Pancreas (tissue), 10 donors: ENCODE results near the gene PLSCR3. TPM values are rescaled to one million over a fixed set of nuclear protein-coding genes. Genes with fewer than 3 reads are reported as not detected.

Source experiments
- ATAC-seq, 4 donors: fragments of 200-7000 bp; cut with Tn5 transposase; one replicate each; pipeline versions ENCODE4 v1.8.0 to v1.9.1; 2020; ENCODE audit warnings: mild to moderate bottlenecking in 4 of 4, moderate library complexity in 4 of 4
- DNase-seq, 6 donors: peaks; one replicate each; pipeline ENCODE4 v3.0.0-alpha.2; 2020
- FAIRE-seq: peaks from 2 replicates; lab custom pipeline; 2012; peaks lifted over from hg19 to GRCh38; lab: Jason Lieb, UNC
- H3K27ac ChIP-seq, 4 donors: fragments of 200-600 bp; sonication (generic); 1 replicate in 3 of 4; 2 replicates in 1 of 4; pipeline versions ENCODE4 v1.5.0 to v1.8.0; 2020
- H3K27me3 ChIP-seq, 4 donors: fragments of 200-600 bp; one replicate each; pipeline ENCODE4 v1.8.0; 2021
- H3K36me3 ChIP-seq, 3 donors: fragments of 200-600 bp; sonication (generic) in 1 of 3; one replicate each; pipeline versions ENCODE4 v1.5.0 to v1.8.0; 2020 to 2021
- H3K4me1 ChIP-seq, 3 donors: fragments of 200-600 bp; one replicate each; pipeline ENCODE4 v1.8.0; 2021
- H3K4me3 ChIP-seq, 4 donors: fragments of 200-600 bp; sonication (generic) in 2 of 4; one replicate each; pipeline versions ENCODE4 v1.5.0 to v1.8.0; 2020 to 2021
- H3K9me3 ChIP-seq, 4 donors: fragments of 200-600 bp; one replicate each; pipeline ENCODE4 v1.8.0; 2021
- CTCF ChIP-seq, 4 donors: fragments of 200-600 bp; sonication (generic) in 3 of 4; IDR thresholded peaks; one replicate each; pipeline versions ENCODE4 v1.5.0 to v1.8.0; 2021; ENCODE audit warnings: antibody characterized with exemption in 4 of 4
- whole genome bisulfite sequencing, 2 donors: extraction: QIAGEN DNeasy Blood & Tissue Kit; methylation state at CpG; one replicate each; pipeline ENCODE4 v1.1.7; 2013; 5-methylcytosine and 5-hydroxymethylcytosine counted together
- intact Hi-C, 3 donors: fragments of 100-400 bp; cut with DNase I; formaldehyde crosslinking; loops; one replicate each; pipeline versions ENCODE4 v1.11.1 to v1.14.2; 2022
- polyA plus RNA-seq, 2 donors: library from polyadenylated mRNA; stranded (reverse); fragments of 200-250 nt; gene quantifications; one replicate each; pipeline ENCODE4 v1.2.3, GENCODE V29; 2013
- total RNA-seq, 6 donors: library from RNA; stranded (reverse); fragmentation: NEBNext Ultra II Directional in 4 of 6; extraction: Animal tissue kit (Norgen Biotek cat#: 25700) in 4 of 6; gene quantifications; one replicate each; pipeline versions ENCODE4 v1.2.1 to v1.2.4, GENCODE V29; 2021 to 2023
- donor health status: healthy with polysubstance abuse.
- donor health status: DM: no; HTN: no; CAD: no; lungs with moderate emphysema.
- donor health status: DM: no; HTN: no; CAD: no.
- donor health status: control.
- donor health status: control.
- donor health status: Bipolar disorder and iron deficiency.
- donor health status: DM: yes; HTN: yes; CAD: no.
- donor health status: DM: no; HTN: no; CAD: no.
- donor health status: DM: no; HTN: no; CAD: no.
- donor health status: DM: yes; HTN: yes; CAD: no.

The PLSCR3 gene
- total and polyA plus RNA-seq, 8 donors = 6.5 to 20.1 (median 9.9) TPM

GRCh38 chr17:7343250-7343649 is 51.1 kb downstream of the PLSCR3 start:
- H3K9me3 ChIP-seq = no peaks in the 10 kb centered on the region
- no peaks in the 10 kb centered on the region for H3K36me3 ChIP-seq
- H3K4me3 ChIP-seq = no peak overlapping the region
- 38 to 51% methylated on average over 15 of the region's 15 CpGs for WGBS, 2 donors
- no peaks in the 10 kb centered on the region for H3K4me1 ChIP-seq
- intact Hi-C loops = no loop called here
- ATAC-seq (no peak), DNase-seq (no peak), FAIRE-seq (no peak)
- no peak overlapping the region for H3K27ac ChIP-seq
- no peaks in the 10 kb centered on the region for H3K27me3 ChIP-seq
- no peak for TF ChIP-seq CTCF (IDR thresholded peaks at IDR 0.05)

- intact Hi-C loops = no loop called here
Observed at GRCh38 chr17:7341842-7342241, 52.5 kb downstream of the PLSCR3 start.

GRCh38 chr17:7340179-7340578 is 54.1 kb downstream of the PLSCR3 start:
- ATAC-seq (no peak), FAIRE-seq (no peak), DNase-seq (no peak)
- Histone ChIP-seq H3K4me3 (no peak overlapping the region), H3K27me3 (no peaks in the 10 kb centered on the region), H3K36me3 (no peaks in the 10 kb centered on the region), H3K9me3 (no peaks in the 10 kb centered on the region), H3K4me1 (no peaks in the 10 kb centered on the region), H3K27ac (no peak overlapping the region)
- intact Hi-C loops = no loop called here
- 36 to 43% methylated on average over 2 of the region's 2 CpGs for WGBS, 2 donors
- TF ChIP-seq CTCF (IDR thresholded peaks at IDR 0.05) = no peak

More at GRCh38 chr17:7341842-7342241, 52.5 kb downstream of the PLSCR3 start:
- H3K4me3 ChIP-seq = no peak overlapping the region
- TF ChIP-seq CTCF (IDR thresholded peaks at IDR 0.05) = no peak
- 73 to 84% methylated on average over 11 to 13 of the region's 13 CpGs for WGBS, 2 donors
- ATAC-seq = no peak
- no peaks in the 10 kb centered on the region for H3K27me3 ChIP-seq
- H3K27ac ChIP-seq = no peak overlapping the region
- no peaks in the 10 kb centered on the region for H3K36me3 ChIP-seq
- DNase-seq = no peak
- no peak for FAIRE-seq
- no peaks in the 10 kb centered on the region for H3K4me1 ChIP-seq
- H3K9me3 ChIP-seq = no peaks in the 10 kb centered on the region

Other genes starting within 250 kb of the PLSCR3 start
Only the 30 nearest of the 38 such genes appear.
- 100 to 1,000 TPM; 447 to 715 (median 568) TPM for gene ACADVL, start 174.6 kb downstream of the PLSCR3 start, total RNA-seq
- gene ACADVL, start 174.6 kb downstream of the PLSCR3 start, polyA plus RNA-seq = 1,000 to 10,000 TPM; 2,446 to 3,251 TPM
- 10 to 100 TPM in 5 of 6 donors, 1 to 10 TPM in 1; 9.6 to 26.9 (median 13.7) TPM for gene DVL2, start 160.0 kb downstream of the PLSCR3 start, total RNA-seq
- gene DVL2, start 160.0 kb downstream of the PLSCR3 start, polyA plus RNA-seq = 10 to 100 TPM; 17.6 to 26.4 TPM
- 10 to 100 TPM in 4 of 6 donors, 1 to 10 TPM in 2; 7.0 to 19.8 (median 11.4) TPM for gene PHF23, start 155.1 kb downstream of the PLSCR3 start, total RNA-seq
- gene PHF23, start 155.1 kb downstream of the PLSCR3 start, polyA plus RNA-seq = 10 to 100 TPM; 11.4 to 23.3 TPM
- 100 to 1,000 TPM; 231 to 346 (median 294) TPM for gene GABARAP, start 152.1 kb downstream of the PLSCR3 start, total RNA-seq
- 100 to 1,000 TPM; 520 to 639 TPM for gene GABARAP, start 152.1 kb downstream of the PLSCR3 start, polyA plus RNA-seq
- 10 to 100 TPM; 42.0 to 75.2 (median 53.8) TPM for gene CTDNEP1, start 142.8 kb downstream of the PLSCR3 start, total RNA-seq
- gene CTDNEP1, start 142.8 kb downstream of the PLSCR3 start, polyA plus RNA-seq = 10 to 100 TPM; 47.4 to 67.9 TPM
- gene ELP5, start 142.3 kb downstream of the PLSCR3 start, total RNA-seq = 10 to 100 TPM; 11.7 to 27.1 (median 19.5) TPM
- gene ELP5, start 142.3 kb downstream of the PLSCR3 start, polyA plus RNA-seq = 10 to 100 TPM; 14.1 to 41.1 TPM
- 10 to 100 TPM; 49.1 to 89.7 (median 62.7) TPM for gene CLDN7, start 132.0 kb downstream of the PLSCR3 start, total RNA-seq
- 10 to 100 TPM; 55.7 to 69.1 TPM for gene CLDN7, start 132.0 kb downstream of the PLSCR3 start, polyA plus RNA-seq
- under 1 TPM; 0.16 to 0.95 (median 0.37) TPM for gene SLC2A4, start 112.8 kb downstream of the PLSCR3 start, total RNA-seq
- 1 to 10 TPM; 1.0 to 1.8 TPM for gene SLC2A4, start 112.8 kb downstream of the PLSCR3 start, polyA plus RNA-seq
- under 1 TPM; 0.12 to 0.59 (median 0.29) TPM for gene YBX2, start 99.9 kb downstream of the PLSCR3 start, total RNA-seq
- 1 to 10 TPM; 1.2 TPM for gene YBX2, start 99.9 kb downstream of the PLSCR3 start, polyA plus RNA-seq
- gene EIF5A, start 86.9 kb downstream of the PLSCR3 start, total RNA-seq = 100 to 1,000 TPM; 104 to 220 (median 187) TPM
- 100 to 1,000 TPM; 167 to 205 TPM for gene EIF5A, start 86.9 kb downstream of the PLSCR3 start, polyA plus RNA-seq
- gene GPS2, start 79.2 kb downstream of the PLSCR3 start, total RNA-seq = 10 to 100 TPM; 22.1 to 33.5 (median 27.6) TPM
- 100 to 1,000 TPM in 1 of 2 donors, 10 to 100 TPM in 1; 68.9 to 101 TPM for gene GPS2, start 79.2 kb downstream of the PLSCR3 start, polyA plus RNA-seq
- gene NEURL4, start 65.2 kb downstream of the PLSCR3 start, total RNA-seq = 10 to 100 TPM; 12.6 to 27.1 (median 15.4) TPM
- 10 to 100 TPM; 49.0 to 72.1 TPM for gene NEURL4, start 65.2 kb downstream of the PLSCR3 start, polyA plus RNA-seq
- 1 to 10 TPM; 1.6 to 5.6 (median 3.0) TPM for gene ACAP1, start 58.0 kb downstream of the PLSCR3 start, total RNA-seq
- 1 to 10 TPM; 2.9 to 4.4 TPM for gene ACAP1, start 58.0 kb downstream of the PLSCR3 start, polyA plus RNA-seq
- gene KCTD11, start 42.4 kb downstream of the PLSCR3 start, total RNA-seq = 1 to 10 TPM; 3.4 to 6.6 (median 4.3) TPM
- gene KCTD11, start 42.4 kb downstream of the PLSCR3 start, polyA plus RNA-seq = 1 to 10 TPM; 7.2 TPM
- not detected for gene TMEM95, start 39.4 kb downstream of the PLSCR3 start, total RNA-seq
- gene TMEM95, start 39.4 kb downstream of the PLSCR3 start, polyA plus RNA-seq = not detected
- gene TNK1, start 13.4 kb downstream of the PLSCR3 start, total RNA-seq = 1 to 10 TPM; 4.9 to 9.0 (median 5.7) TPM
- gene TNK1, start 13.4 kb downstream of the PLSCR3 start, polyA plus RNA-seq = 10 to 100 TPM; 10.8 to 13.8 TPM
- 10 to 100 TPM; 32.8 to 53.5 (median 43.1) TPM for gene TMEM256, start 9.6 kb upstream of the PLSCR3 start, total RNA-seq
- gene TMEM256, start 9.6 kb upstream of the PLSCR3 start, polyA plus RNA-seq = 100 to 1,000 TPM in 1 of 2 donors, 10 to 100 TPM in 1; 88.3 to 119 TPM
- gene NLGN2, start 13.3 kb upstream of the PLSCR3 start, total RNA-seq = 1 to 10 TPM; 2.9 to 8.4 (median 4.5) TPM
- gene NLGN2, start 13.3 kb upstream of the PLSCR3 start, polyA plus RNA-seq = 10 to 100 TPM in 1 of 2 donors, 1 to 10 TPM in 1; 7.4 to 13.7 TPM
- not detected for gene SPEM1, start 25.8 kb upstream of the PLSCR3 start, total RNA-seq
- gene SPEM1, start 25.8 kb upstream of the PLSCR3 start, polyA plus RNA-seq = not detected
- not detected for gene SPEM2, start 31.1 kb upstream of the PLSCR3 start, total RNA-seq
- not detected for gene SPEM2, start 31.1 kb upstream of the PLSCR3 start, polyA plus RNA-seq
- not detected for gene SPEM3, start 34.3 kb upstream of the PLSCR3 start, total RNA-seq
- gene SPEM3, start 34.3 kb upstream of the PLSCR3 start, polyA plus RNA-seq = not detected
- 1 to 10 TPM; 2.4 to 7.8 (median 3.6) TPM for gene TMEM102, start 40.9 kb upstream of the PLSCR3 start, total RNA-seq
- 1 to 10 TPM; 2.2 to 2.9 TPM for gene TMEM102, start 40.9 kb upstream of the PLSCR3 start, polyA plus RNA-seq
- gene FGF11, start 45.0 kb upstream of the PLSCR3 start, total RNA-seq = 1 to 10 TPM in 1 of 6 donors, under 1 TPM in 5; 0.09 to 1.1 (median 0.31) TPM
- under 1 TPM; 0.61 to 0.65 TPM for gene FGF11, start 45.0 kb upstream of the PLSCR3 start, polyA plus RNA-seq
- gene CHRNB1, start 50.5 kb upstream of the PLSCR3 start, total RNA-seq = 10 to 100 TPM in 2 of 6 donors, 1 to 10 TPM in 4; 7.5 to 15.0 (median 8.7) TPM
- 10 to 100 TPM in 1 of 2 donors, 1 to 10 TPM in 1; 9.7 to 11.1 TPM for gene CHRNB1, start 50.5 kb upstream of the PLSCR3 start, polyA plus RNA-seq
- 10 to 100 TPM; 20.3 to 30.2 (median 22.2) TPM for gene ZBTB4, start 85.1 kb upstream of the PLSCR3 start, total RNA-seq
- gene ZBTB4, start 85.1 kb upstream of the PLSCR3 start, polyA plus RNA-seq = 10 to 100 TPM; 17.3 to 19.2 TPM
- not detected for gene SLC35G6, start 86.9 kb upstream of the PLSCR3 start, total RNA-seq
- gene SLC35G6, start 86.9 kb upstream of the PLSCR3 start, polyA plus RNA-seq = under 1 TPM in 1 of 2 donors, not detected in 1; 0.08 TPM
- 10 to 100 TPM; 45.7 to 62.6 (median 53.8) TPM for gene POLR2A, start 89.8 kb upstream of the PLSCR3 start, total RNA-seq
- gene POLR2A, start 89.8 kb upstream of the PLSCR3 start, polyA plus RNA-seq = 10 to 100 TPM; 24.5 to 83.6 TPM
- gene TNFSF12, start 154.5 kb upstream of the PLSCR3 start, total RNA-seq = 10 to 100 TPM; 11.0 to 21.2 (median 12.7) TPM
- 10 to 100 TPM; 24.2 to 27.7 TPM for gene TNFSF12, start 154.5 kb upstream of the PLSCR3 start, polyA plus RNA-seq
- 10 to 100 TPM; 10.5 to 31.2 (median 15.4) TPM for gene TNFSF13, start 164.2 kb upstream of the PLSCR3 start, total RNA-seq
- gene TNFSF13, start 164.2 kb upstream of the PLSCR3 start, polyA plus RNA-seq = 10 to 100 TPM; 16.9 to 17.8 TPM
- 10 to 100 TPM; 14.7 to 24.1 (median 15.7) TPM for gene SENP3, start 167.4 kb upstream of the PLSCR3 start, total RNA-seq
- 10 to 100 TPM; 25.5 to 33.1 TPM for gene SENP3, start 167.4 kb upstream of the PLSCR3 start, polyA plus RNA-seq